ENCODE data around the gene GNB5.
"Not testable (repeated sequence)": the region's sequence is repeated elsewhere in the genome, so short reads cannot be mapped to it uniquely, and the experiment has no call there.

Gene GNB5
- total RNA-seq: 10.5 to 55.1 reads per million in 2 experiments

- no peak for DNase-seq (ENCODE audit: low read depth)
Measured at GRCh38 chr15:52191207-52191606, at the start of gene GNB5. Gene GNB5, minus strand, starts transcription at chr15:52191392. Its CDS starts 6,716 bp downstream, at chr15:52184676.

- no peak for DNase-seq (ENCODE audit: low read depth)
Measured at GRCh38 chr15:52240166-52240565, 49.0 kb upstream of the GNB5 start.

GRCh38 chr15:52238989-52239525 lies 47.9 kb upstream of the GNB5 start:
- not testable (repeated sequence) for DNase-seq (ENCODE audit: low read depth)

- no peak for DNase-seq (ENCODE audit: low read depth)
Measured at GRCh38 chr15:52238149-52238548, 47.0 kb upstream of the GNB5 start.

GRCh38 chr15:52236013-52236412 lies 44.8 kb upstream of the GNB5 start:
- DNase-seq (ENCODE audit: low read depth): no peak

DNA sequence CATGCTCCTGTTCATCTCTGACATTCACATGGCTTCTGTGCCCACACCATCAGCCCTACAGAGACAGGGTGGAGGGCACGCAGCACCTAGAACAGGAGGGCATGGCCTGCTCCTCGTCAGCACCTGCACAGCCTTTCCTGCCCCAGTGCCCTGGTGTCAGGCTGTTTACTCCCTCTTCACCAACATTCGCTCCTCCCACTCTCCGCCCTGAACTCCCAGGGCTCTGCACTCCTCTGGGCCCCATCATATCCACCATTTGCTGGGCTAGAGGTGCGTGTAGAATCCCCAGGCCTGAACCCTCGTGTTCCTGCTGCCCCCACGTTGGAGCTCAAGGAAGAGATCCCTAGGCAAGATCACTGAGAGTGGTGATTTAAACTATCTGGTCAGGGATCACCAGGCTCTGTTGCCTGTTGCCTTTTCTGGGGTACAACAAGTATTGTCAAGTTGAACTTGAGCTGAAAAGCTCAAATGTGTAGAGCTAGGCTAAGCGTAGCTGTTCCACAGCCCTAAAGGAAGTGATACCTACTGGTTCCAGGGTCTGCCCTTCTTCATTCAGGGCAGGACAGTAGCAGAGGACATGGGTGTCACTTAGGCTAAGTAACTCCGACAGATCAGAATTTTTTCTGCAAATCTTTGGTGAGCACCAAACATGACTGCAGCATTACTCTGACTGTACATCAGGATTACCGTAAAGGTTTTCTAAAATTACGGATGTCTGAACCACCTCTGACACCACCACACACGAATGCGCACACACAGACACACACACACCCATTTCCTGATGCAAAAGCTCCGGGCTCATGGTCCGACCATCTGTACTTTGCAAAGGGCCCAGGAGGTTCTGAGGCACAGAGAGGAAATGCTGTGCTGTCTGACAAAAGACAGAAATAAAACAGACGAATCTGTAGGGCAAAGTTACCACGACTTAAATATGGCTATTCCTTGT lies 43.7 kb upstream of the GNB5 start:
- DNase-seq (ENCODE audit: low read depth): no peak

DNA sequence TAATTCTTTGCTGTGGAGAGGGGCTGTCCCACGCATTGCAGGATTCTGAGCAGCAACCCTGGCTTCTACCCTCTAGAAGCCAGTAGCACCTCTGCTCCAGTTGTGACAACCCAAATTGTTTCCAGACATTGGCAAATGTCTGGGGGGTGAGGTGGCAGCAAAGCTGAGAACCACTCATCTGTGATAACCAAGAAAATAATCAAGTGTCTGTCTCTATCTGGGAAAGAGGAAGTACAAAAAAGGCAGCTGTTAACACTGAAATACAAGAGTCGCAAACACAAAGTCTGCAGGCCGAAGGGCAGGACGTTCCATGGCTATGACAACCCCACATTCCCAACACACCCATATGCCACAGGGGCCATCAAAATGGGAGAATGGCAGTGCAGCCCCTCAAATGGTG lies 42.2 kb upstream of the GNB5 start:
- DNase-seq (ENCODE audit: low read depth): no peak

DNA sequence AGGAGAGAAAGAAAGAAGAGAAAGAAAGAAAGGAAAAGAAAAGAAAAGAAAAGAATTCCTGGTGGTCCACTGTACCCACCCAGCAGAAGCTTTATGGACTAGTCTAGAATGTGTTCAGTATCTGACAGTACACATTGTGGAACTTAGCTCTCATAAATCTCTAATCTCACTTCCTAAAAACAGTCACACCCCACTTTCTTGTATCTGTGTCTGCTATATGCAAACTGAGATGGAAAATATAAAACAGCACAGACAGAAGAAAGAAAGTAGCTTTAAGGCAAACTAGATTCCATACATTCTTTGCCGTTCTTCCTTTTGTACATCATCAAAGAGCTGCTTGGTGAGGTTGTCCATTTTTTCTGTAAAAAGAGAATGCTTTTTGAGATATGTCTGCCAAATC lies 41.1 kb upstream of the GNB5 start:
- DNase-seq (ENCODE audit: low read depth): no peak

- DNase-seq (ENCODE audit: low read depth): no peak
Measured at GRCh38 chr15:52230073-52230472, 38.9 kb upstream of the GNB5 start.

- DNase-seq (ENCODE audit: low read depth): no peak
Measured at GRCh38 chr15:52228921-52229320, 37.7 kb upstream of the GNB5 start.

DNA sequence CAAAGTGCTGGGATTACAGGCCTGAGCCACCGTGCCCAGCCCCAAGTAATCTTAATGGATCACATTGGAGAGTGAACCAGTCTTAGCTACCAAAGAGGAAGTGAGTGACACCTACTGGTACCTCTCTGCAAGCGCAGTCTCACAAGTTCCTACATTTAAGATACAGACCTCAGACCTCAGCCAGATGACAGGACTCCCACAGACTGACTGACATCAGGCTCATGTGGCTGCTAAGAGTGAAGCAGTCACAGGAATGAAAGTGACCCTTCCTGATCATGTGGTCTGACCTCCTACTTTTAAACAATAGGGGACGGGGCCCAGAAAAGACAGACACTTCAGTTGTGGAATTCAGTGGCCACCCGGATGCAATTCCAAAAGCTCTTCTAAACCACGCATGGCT lies 36.3 kb upstream of the GNB5 start:
- peak; percentile 43 for DNase-seq (ENCODE audit: low read depth)

DNA sequence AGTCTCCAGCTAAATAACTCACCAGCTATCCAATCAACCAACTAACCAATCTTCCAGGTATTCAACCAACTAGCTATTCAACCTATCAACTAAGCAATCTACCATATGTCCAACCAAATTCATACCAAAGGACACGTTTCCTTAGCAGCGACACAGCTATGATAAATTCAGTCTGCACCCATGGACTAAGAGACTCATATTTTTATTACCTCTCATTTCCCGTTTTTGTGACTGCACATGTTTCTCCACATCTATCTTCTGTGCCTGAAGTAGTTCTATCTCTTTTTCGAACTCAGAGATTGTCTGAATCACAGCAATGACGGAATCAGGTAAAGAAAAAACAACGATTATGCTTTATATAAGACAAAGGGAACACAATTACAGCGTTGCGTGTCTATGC lies 34.0 kb upstream of the GNB5 start:
- no peak for DNase-seq (ENCODE audit: low read depth)

- no peak for DNase-seq (ENCODE audit: low read depth)
Measured at GRCh38 chr15:52224211-52224610, 33.0 kb upstream of the GNB5 start.

- no peak for DNase-seq (ENCODE audit: low read depth)
Measured at GRCh38 chr15:52221730-52222129, 30.5 kb upstream of the GNB5 start.

GRCh38 chr15:52220937-52221660 lies 29.9 kb upstream of the GNB5 start:
- DNase-seq (ENCODE audit: low read depth): no peak

DNA sequence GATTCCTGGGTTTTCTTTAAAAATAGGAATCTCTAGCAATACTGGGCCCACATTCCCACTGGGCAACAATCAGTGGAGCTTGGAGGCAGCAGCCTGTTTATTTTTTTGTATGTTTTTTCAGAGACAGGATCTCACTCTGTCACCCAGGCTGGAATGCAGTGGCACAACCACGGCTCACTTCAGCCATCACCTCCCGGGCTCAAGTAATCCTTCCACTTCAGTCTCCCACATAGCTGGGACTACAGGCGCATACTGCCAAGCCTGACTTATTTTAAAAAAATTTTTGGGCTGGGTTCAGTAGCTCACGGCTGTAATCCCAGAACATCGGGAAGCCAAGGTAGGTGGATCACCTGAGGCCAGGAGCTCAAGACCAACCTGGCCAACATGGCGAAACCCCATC lies 29.1 kb upstream of the GNB5 start:
- DNase-seq (ENCODE audit: low read depth): no peak

GRCh38 chr15:52218816-52219215 lies 27.6 kb upstream of the GNB5 start:
- DNase-seq (ENCODE audit: low read depth): no peak

- DNase-seq (ENCODE audit: low read depth): no peak
Measured at GRCh38 chr15:52218371-52218770, 27.2 kb upstream of the GNB5 start.

DNA sequence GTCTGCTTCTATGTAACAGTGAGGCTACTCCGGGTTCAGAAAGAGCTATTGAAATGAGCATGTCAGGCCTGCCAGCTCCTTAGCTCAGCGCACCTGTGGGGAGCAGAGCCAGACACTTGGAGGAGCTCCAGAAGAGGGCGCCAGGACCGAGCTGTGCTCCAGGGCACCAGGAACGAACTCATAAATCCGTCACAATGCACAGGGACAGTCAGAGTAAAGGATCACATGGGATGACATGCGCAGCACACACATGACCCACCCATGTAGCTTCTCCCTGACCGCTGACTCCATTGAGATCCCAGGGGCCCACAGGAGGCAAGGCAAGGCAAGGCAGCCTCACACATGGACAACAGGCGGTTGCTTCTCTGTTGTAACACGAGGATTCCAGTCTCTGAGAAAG lies 26.0 kb upstream of the GNB5 start:
- DNase-seq (ENCODE audit: low read depth): no peak

DNA sequence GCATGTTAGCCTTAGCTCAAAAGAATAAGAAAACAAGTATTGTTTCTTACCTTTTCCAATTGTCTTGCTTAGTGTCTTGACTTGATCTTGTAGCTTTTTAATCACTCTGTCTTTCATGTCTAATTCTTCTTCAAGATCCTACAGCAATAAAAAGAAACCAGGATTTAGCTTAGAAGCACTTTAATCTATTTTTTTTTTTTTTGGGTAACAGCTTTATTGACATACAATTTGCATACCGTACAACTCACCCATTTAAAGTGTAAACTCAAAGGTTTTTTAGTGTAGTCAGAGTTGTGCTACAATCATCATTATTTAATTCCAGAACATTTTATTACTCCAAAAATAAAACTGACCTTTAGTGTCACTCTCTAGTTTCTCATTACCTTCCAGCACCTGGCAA lies 23.4 kb upstream of the GNB5 start:
- DNase-seq (ENCODE audit: low read depth): no peak

GRCh38 chr15:52213206-52213605 lies 22.0 kb upstream of the GNB5 start:
- DNase-seq (ENCODE audit: low read depth): no peak

GRCh38 chr15:52208306-52208946 lies 17.2 kb upstream of the GNB5 start:
- peak; percentile 66 for DNase-seq (ENCODE audit: low read depth)

All from T follicular helper cell (primary cell).